Psoas muscle (tissue), 8 donors: ENCODE measurements around the gene SPATA2L. TPM values are rescaled to one million over a fixed set of nuclear protein-coding genes. Genes with fewer than 3 reads are reported as not detected.

Source experiments
- ATAC-seq, 4 donors: fragments of 200-7000 bp; cut with Tn5 transposase; one replicate each; pipeline ENCODE4 v1.9.1; 2020; ENCODE audit warnings: moderate library complexity in 3 of 4, mild to moderate bottlenecking in 2 of 4
- DNase-seq, 2 donors: peaks; one replicate each; pipeline ENCODE4 v3.0.0-alpha.2; 2020
- H3K27ac ChIP-seq: fragments of 200-600 bp; one replicate; pipeline ENCODE4 v1.8.0; 2022
- H3K27me3 ChIP-seq, 3 donors: fragments of 200-600 bp in 1 of 3; one replicate each; pipeline versions ENCODE4 v1.6.1 to v1.8.0; 2013 to 2022; ENCODE audit warnings: low read length in 2 of 3, mild to moderate bottlenecking in 2 of 3, moderate library complexity in 1 of 3; ENCODE audit not compliant: insufficient read depth in 3 of 3
- H3K36me3 ChIP-seq, 2 donors: fragments of 200-600 bp in 1 of 2; one replicate each; pipeline versions ENCODE4 v1.6.1 to v1.8.0; 2013 to 2022; ENCODE audit warnings: low read depth in 1 of 2, mild to moderate bottlenecking in 1 of 2, moderate library complexity in 1 of 2; ENCODE audit not compliant: insufficient read depth in 1 of 2
- H3K4me1 ChIP-seq: fragments of 200-600 bp; one replicate; pipeline ENCODE4 v1.8.0; 2022
- H3K4me3 ChIP-seq: fragments of 200-600 bp; one replicate; pipeline ENCODE4 v1.8.0; 2022; ENCODE audit warnings: mild to moderate bottlenecking
- H3K9me3 ChIP-seq: fragments of 200-600 bp; one replicate; pipeline ENCODE4 v1.8.0; 2022
- WGBS, 3 donors: extraction: QIAGEN DNeasy Blood & Tissue Kit; methylation state at CpG; one replicate each; pipeline versions ENCODE4 v1.1.6 to v1.1.7; 2013; 5-methylcytosine and 5-hydroxymethylcytosine counted together
- intact Hi-C, 2 donors: fragments of 100-400 bp; cut with DNase I; formaldehyde crosslinking; loops; one replicate each; pipeline versions ENCODE4 v1.11.0 to v1.14.2; 2022
- polyA plus RNA-seq, 3 donors: library from polyadenylated mRNA; stranded (reverse); fragments of 200-250 nt; gene quantifications; one replicate each; pipeline ENCODE4 v1.2.3, GENCODE V29; 2013
- total RNA-seq, 4 donors: library from RNA; stranded (reverse); fragmentation: NEBNext Ultra II Directional in 2 of 4; extraction: Animal tissue kit (Norgen Biotek cat#: 25700) in 2 of 4; gene quantifications; one replicate each; pipeline versions ENCODE4 v1.2.1 to v1.2.4, GENCODE V29; 2021 to 2023
- TF ChIP-seq, protein P1 (sequence below): fragments of 200-600 bp; IDR thresholded peaks from one replicate; pipeline ENCODE4 v1.8.0; 2022; ENCODE audit warnings: antibody characterized with exemption
- donor health status: healthy with polysubstance abuse.
- donor health status: DM: no; HTN: no; CAD: no; lungs with moderate emphysema.
- donor health status: Bipolar disorder and iron deficiency.
- donor health status: healthy.
- donor health status: DM: yes; HTN: yes; CAD: no.
- donor health status: DM: no; HTN: no; CAD: no.
- donor health status: DM: no; HTN: no; CAD: no.
- donor health status: DM: yes; HTN: yes; CAD: no.

SPATA2L gene
- total and polyA plus RNA-seq, 7 donors = 0.56 to 5.9 (median 1.3) TPM

DNA sequence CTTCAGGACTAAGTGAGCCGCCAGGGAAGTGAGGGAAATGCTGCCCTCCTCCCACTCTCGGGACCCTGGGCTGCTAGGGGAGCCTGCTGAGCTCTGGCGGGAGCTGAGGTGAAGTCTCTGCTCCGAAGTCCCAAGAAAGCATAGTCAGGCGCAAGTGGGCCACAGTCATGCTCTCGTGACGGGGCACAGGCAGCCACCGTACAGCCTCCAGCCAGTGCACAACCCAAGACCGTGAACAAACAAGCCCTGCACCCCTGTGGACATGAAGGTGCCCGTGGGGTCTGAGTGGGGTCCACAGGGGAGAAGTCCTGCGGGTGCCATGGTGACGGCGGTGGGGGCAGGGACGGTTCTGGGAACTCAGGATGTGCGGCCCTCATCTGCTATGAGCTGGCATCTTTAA, 44.5 kb upstream of the SPATA2L start:
- ATAC-seq (no peak), DNase-seq (no peak)
- Histone ChIP-seq H3K27me3 (no peaks in the 10 kb centered on the region), H3K36me3 (peaks cover 0 to 2% of the 10 kb centered on the region in 2 donors), H3K4me3 (no peak overlapping the region), H3K4me1 (no peaks in the 10 kb centered on the region), H3K9me3 (no peaks in the 10 kb centered on the region), H3K27ac (no peak overlapping the region)
- intact Hi-C loops = no loop called here
- 85 to 91% (median 87%) methylated on average over 15 of the region's 15 CpGs for WGBS, 3 donors
- TF ChIP-seq, protein P1, sequence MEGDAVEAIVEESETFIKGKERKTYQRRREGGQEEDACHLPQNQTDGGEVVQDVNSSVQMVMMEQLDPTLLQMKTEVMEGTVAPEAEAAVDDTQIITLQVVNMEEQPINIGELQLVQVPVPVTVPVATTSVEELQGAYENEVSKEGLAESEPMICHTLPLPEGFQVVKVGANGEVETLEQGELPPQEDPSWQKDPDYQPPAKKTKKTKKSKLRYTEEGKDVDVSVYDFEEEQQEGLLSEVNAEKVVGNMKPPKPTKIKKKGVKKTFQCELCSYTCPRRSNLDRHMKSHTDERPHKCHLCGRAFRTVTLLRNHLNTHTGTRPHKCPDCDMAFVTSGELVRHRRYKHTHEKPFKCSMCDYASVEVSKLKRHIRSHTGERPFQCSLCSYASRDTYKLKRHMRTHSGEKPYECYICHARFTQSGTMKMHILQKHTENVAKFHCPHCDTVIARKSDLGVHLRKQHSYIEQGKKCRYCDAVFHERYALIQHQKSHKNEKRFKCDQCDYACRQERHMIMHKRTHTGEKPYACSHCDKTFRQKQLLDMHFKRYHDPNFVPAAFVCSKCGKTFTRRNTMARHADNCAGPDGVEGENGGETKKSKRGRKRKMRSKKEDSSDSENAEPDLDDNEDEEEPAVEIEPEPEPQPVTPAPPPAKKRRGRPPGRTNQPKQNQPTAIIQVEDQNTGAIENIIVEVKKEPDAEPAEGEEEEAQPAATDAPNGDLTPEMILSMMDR = no peak

DNA sequence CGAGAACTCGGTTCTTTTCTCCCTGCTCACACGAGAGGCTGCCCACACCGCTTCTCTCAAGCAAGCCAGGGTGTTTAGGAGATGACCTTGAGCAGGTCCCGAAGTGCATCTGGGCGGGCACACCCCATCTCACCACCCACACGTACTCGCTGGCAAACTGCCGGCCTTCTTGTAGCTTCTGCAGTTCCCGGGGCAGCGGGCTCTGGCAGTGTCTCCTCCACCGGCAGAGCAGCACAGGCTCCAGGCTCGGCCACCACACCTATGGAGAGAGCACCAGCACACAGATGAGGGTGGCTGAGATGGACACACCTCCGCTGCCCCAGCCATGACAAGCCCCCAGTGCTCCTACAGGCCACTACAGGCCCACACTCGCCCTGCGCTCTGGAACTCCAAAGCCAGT, 43.3 kb upstream of the SPATA2L start:
- TF ChIP-seq, protein P1 = no peak
- WGBS, 3 donors = 92 to 94% (median 93%) methylated on average over 16 of the region's 16 CpGs
- intact Hi-C loops = no loop called here
- ATAC-seq = no peak
- no peaks in the 10 kb centered on the region for H3K27me3 ChIP-seq
- no peaks in the 10 kb centered on the region for H3K9me3 ChIP-seq
- H3K27ac ChIP-seq = no peak overlapping the region
- H3K4me3 ChIP-seq = no peak overlapping the region
- peaks cover 0 to 14% of the 10 kb centered on the region in 2 donors for H3K36me3 ChIP-seq
- no peak for DNase-seq
- no peaks in the 10 kb centered on the region for H3K4me1 ChIP-seq

DNA sequence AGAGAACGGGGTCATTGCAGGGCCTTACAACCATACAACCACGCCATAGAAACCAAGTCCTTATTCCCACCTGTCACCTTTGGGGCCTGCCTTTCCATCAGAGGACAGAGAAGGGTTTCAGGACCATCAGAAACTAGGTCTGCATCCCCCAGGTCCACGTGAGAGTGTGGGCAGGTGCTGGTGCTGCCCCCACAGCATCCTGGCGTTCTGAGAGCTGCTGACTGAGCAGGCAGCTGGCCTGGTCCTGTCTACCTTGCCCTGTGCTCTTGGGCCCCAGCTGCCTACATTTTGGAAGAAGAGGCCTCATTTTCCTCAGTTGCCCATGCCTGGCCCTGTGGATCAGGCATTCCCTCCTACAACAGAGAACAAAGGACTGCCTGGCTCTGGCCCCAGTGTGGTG, 41.4 kb upstream of the SPATA2L start:
- Histone ChIP-seq H3K4me3 (no peak overlapping the region), H3K4me1 (no peaks in the 10 kb centered on the region), H3K36me3 (peaks cover 0 to 33% of the 10 kb centered on the region in 2 donors), H3K27ac (no peak overlapping the region), H3K9me3 (no peaks in the 10 kb centered on the region), H3K27me3 (no peaks in the 10 kb centered on the region)
- ATAC-seq = no peak
- TF ChIP-seq, protein P1 = no peak
- DNase-seq = no peak
- intact Hi-C loops = no loop called here
- WGBS, 3 donors = 76 to 78% (median 77%) methylated on average over 4 of the region's 4 CpGs

DNA sequence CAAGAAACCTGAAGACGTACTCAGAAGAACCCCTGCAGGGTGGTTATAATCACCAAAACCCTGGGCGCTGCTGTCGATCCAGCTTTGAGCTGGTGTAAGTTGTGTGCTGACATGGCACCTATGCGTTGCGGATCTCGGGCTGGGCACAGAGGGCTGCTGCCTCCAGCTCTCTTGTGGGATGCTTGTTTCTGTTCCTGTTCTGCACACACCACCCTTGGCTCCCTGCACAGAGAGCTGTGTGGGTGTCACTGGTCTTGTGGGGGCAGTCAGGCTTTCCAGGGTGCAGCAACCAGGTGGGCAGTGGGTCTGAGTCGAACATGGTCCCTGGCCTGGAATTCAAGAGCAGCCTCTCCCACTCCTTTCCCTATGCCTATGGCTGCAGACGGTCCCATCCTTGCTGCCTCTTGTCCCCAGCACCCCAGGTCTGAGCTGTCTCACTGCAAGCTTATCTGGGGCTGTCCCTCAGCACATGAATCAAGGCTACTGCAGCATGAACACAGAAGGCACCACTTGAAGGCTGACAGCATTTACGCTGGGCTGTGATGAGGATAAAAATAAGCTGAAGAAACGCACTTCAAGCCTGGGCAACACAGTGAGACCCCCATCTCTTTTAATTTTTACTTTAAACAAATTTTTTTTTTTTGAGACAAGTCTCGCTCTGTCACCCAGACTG, 40.0 kb upstream of the SPATA2L start:
- intact Hi-C loops = no loop called here
- ATAC-seq = peak in 3 of 4 donors; percentile 15 to 29 (median 24)

More for the DNA sequence above, 40.0 kb upstream of the SPATA2L start:
- Histone ChIP-seq H3K36me3 (peaks cover 6 to 47% of the 10 kb centered on the region in 2 donors), H3K27ac (no peak overlapping the region), H3K4me3 (no peak overlapping the region), H3K4me1 (no peaks in the 10 kb centered on the region), H3K9me3 (no peaks in the 10 kb centered on the region), H3K27me3 (no peaks in the 10 kb centered on the region)
- TF ChIP-seq, protein P1 = no peak
- WGBS, 3 donors = 77 to 91% (median 81%) methylated on average over 11 of the region's 11 CpGs
- no peak for DNase-seq
